Mucosa of rectum (tissue), 2 donors: ENCODE results near the gene PATE1.

ENCODE experiments used
- H3K27ac ChIP-seq, 2 donors: one replicate each; pipeline ENCODE4 v1.7.0; 2013; ENCODE audit warnings: inconsistent platforms in 2 of 2, low read depth in 2 of 2, low read length in 2 of 2
- H3K27me3 ChIP-seq, 2 donors: one replicate each; pipeline ENCODE4 v1.7.0; 2013; ENCODE audit warnings: low read length in 2 of 2; ENCODE audit not compliant: control insufficient read depth in 2 of 2, insufficient read depth in 2 of 2
- H3K36me3 ChIP-seq, 2 donors: one replicate each; pipeline ENCODE4 v1.7.0; 2013; ENCODE audit warnings: low read length in 2 of 2; ENCODE audit not compliant: control insufficient read depth in 2 of 2, insufficient read depth in 2 of 2
- H3K4me1 ChIP-seq, 2 donors: one replicate each; pipeline ENCODE4 v1.7.0; 2013; ENCODE audit warnings: low read length in 2 of 2, mild to moderate bottlenecking in 1 of 2; ENCODE audit not compliant: control insufficient read depth in 2 of 2, insufficient read depth in 2 of 2
- H3K4me3 ChIP-seq, 2 donors: one replicate each; pipeline ENCODE4 v1.7.0; 2013; ENCODE audit warnings: low read length in 2 of 2
- H3K9ac ChIP-seq, 2 donors: one replicate each; pipeline ENCODE4 v1.7.0; 2013; ENCODE audit warnings: low read length in 2 of 2, low read depth in 1 of 2, mild to moderate bottlenecking in 1 of 2
- H3K9me3 ChIP-seq, 2 donors: one replicate each; pipeline ENCODE4 v1.7.0; 2013; ENCODE audit warnings: low read length in 2 of 2; ENCODE audit not compliant: control insufficient read depth in 2 of 2
- donor health status: healthy.
- donor health status: Normal muscosa, but diverticular disease.

Gene PATE1

GRCh38 chr11:125756050-125756449 is 10.0 kb downstream of the PATE1 start:
- H3K36me3 ChIP-seq = no peaks in the 10 kb centered on the region
- H3K9ac ChIP-seq = no peak overlapping the region
- no peak overlapping the region for H3K27ac ChIP-seq
- no peaks in the 10 kb centered on the region for H3K4me1 ChIP-seq
- no peak overlapping the region for H3K4me3 ChIP-seq
- no peaks in the 10 kb centered on the region for H3K9me3 ChIP-seq
- H3K27me3 ChIP-seq = no peaks in the 10 kb centered on the region

GRCh38 chr11:125762445-125762844 is 16.4 kb downstream of the PATE1 start:
- no peaks in the 10 kb centered on the region for H3K4me1 ChIP-seq
- H3K9ac ChIP-seq = no peak overlapping the region
- H3K9me3 ChIP-seq = no peaks in the 10 kb centered on the region
- H3K27ac ChIP-seq = no peak overlapping the region
- no peaks in the 10 kb centered on the region for H3K27me3 ChIP-seq
- no peak overlapping the region for H3K4me3 ChIP-seq
- H3K36me3 ChIP-seq = no peaks in the 10 kb centered on the region

GRCh38 chr11:125763483-125763882 is 17.4 kb downstream of the PATE1 start:
- H3K4me1 ChIP-seq = no peaks in the 10 kb centered on the region
- H3K9me3 ChIP-seq = no peaks in the 10 kb centered on the region
- H3K36me3 ChIP-seq = no peaks in the 10 kb centered on the region
- no peak overlapping the region for H3K9ac ChIP-seq
- H3K27ac ChIP-seq = no peak overlapping the region
- H3K27me3 ChIP-seq = no peaks in the 10 kb centered on the region
- H3K4me3 ChIP-seq = no peak overlapping the region

DNA sequence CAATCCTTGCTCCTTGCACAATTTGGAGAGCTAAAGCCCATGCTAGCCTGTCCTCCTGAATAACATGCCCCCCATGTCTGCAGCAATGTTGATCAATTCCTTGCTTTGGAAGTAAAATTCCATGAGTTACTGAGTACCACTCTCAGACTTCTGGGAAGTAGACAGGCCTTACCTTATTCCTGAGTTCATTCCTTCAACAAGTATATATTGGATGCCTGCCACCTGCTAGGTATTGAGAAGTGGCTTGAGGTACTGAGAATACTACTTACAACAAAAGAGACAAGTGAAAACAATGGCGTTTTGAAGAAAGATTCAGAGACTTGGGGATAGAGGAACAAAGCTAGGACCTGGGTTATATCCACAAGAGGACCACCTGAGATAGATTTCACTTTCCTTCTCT is 20.2 kb downstream of the PATE1 start:
- no peaks in the 10 kb centered on the region for H3K36me3 ChIP-seq

DNA sequence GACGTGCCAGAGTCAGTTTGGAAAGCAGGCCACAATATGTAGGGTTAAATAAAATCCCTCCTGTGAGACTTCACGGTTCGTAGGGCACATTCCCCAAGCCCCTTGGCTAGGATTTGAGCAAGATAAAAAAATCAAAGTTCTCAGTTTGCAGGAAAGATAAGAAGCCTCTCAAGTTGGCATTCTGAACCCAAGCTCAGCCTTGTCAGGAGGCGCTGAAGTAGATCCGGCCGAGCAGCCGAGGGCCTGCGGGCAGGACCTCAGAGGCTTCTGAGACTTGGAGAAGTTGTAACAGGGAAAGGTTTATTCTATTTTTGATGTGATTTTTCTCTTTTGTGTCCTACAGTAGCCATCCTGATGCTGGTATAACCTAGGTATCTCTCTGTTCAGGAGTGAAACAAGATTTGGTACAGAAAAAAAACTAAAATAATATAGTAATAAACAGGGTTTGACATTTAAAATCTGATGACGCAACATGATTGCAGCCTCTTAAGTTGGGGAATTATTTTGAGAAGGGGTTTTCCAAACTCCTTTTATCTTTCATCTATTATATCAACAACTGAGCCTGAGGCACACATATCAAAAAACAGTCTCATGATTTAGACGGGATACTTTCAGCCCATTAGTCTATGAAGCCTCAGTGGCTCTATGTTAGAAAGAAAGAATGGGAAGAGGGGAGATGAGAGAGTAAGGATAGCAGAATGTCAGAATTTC is 22.4 kb downstream of the PATE1 start:
- no peaks in the 10 kb centered on the region for H3K27me3 ChIP-seq
- H3K4me1 ChIP-seq = no peaks in the 10 kb centered on the region
- no peak overlapping the region for H3K9ac ChIP-seq
- H3K4me3 ChIP-seq = no peak overlapping the region
- H3K27ac ChIP-seq = no peak overlapping the region
- H3K36me3 ChIP-seq = no peaks in the 10 kb centered on the region
- H3K9me3 ChIP-seq = no peaks in the 10 kb centered on the region

More for the DNA sequence above, 20.2 kb downstream of the PATE1 start:
- Histone ChIP-seq H3K9me3 (no peaks in the 10 kb centered on the region), H3K27me3 (no peaks in the 10 kb centered on the region), H3K4me1 (no peaks in the 10 kb centered on the region), H3K4me3 (no peak overlapping the region), H3K9ac (no peak overlapping the region), H3K27ac (no peak overlapping the region)

- H3K27ac ChIP-seq = no peak overlapping the region
- no peaks in the 10 kb centered on the region for H3K4me1 ChIP-seq
- H3K36me3 ChIP-seq = no peaks in the 10 kb centered on the region
- no peak overlapping the region for H3K4me3 ChIP-seq
- H3K9ac ChIP-seq = no peak overlapping the region
- H3K27me3 ChIP-seq = no peaks in the 10 kb centered on the region
- H3K9me3 ChIP-seq = no peaks in the 10 kb centered on the region
These were observed 24.5 kb downstream of the PATE1 start for GRCh38 chr11:125770583-125770982.

DNA sequence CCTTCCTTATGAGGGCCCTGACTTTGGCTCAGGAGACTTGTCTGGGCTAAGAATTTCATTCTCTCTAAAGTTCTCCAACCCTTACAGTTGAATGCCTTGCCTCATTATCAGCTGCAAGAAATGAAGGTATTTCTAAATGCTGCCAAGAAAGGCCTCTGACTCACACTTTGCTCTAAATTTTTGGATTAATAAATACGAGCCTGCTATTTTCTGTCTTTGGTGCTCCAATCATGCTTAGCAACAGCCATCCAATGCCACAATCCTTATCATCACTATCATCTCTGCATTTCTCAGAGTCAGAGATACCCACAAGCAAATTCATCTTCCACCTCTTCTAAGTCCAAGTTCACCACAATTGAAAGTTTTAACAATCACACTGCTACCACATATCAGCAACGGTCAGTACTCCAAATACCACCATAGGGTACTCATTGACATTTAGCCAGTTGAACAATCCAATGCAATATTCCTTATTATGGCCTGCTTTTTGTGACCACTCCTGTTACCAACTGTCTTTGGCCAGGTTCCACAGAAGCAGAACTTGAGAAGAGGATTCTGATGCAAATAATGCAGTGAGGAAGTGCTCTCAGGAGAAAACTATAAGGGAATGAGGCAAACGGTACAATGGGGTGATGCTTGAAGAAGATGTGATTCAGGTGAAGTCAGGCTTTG is 26.9 kb downstream of the PATE1 start:
- H3K9me3 ChIP-seq = no peaks in the 10 kb centered on the region
- H3K36me3 ChIP-seq = no peaks in the 10 kb centered on the region
- no peaks in the 10 kb centered on the region for H3K27me3 ChIP-seq
- no peak overlapping the region for H3K27ac ChIP-seq
- no peaks in the 10 kb centered on the region for H3K4me1 ChIP-seq
- H3K9ac ChIP-seq = no peak overlapping the region
- no peak overlapping the region for H3K4me3 ChIP-seq

DNA sequence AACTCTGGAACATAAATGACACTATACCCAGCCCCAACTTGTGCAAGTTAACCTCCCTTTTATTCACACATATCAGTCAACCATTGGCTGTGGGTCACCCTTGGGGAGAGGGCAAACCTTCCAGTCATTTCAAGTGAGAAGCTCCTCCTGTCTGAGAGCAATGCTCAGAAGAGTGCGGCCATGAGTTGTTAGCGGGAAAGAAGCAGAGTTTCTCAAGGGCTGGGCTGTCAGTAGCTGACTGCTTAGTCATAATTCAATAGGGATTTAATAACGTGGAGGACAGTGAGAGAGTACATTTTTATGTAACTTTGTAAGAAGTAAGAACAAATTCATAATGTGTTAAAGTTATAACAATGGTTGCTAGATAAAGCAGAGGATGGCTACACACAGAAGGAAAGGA is 27.4 kb downstream of the PATE1 start:
- no peaks in the 10 kb centered on the region for H3K9me3 ChIP-seq

GRCh38 chr11:125777309-125777708 is 31.2 kb downstream of the PATE1 start:
- Histone ChIP-seq H3K27me3 (no peaks in the 10 kb centered on the region), H3K36me3 (no peaks in the 10 kb centered on the region), H3K9ac (no peak overlapping the region), H3K9me3 (no peaks in the 10 kb centered on the region), H3K27ac (no peak overlapping the region), H3K4me1 (no peaks in the 10 kb centered on the region), H3K4me3 (no peak overlapping the region)

More for the DNA sequence above, 27.4 kb downstream of the PATE1 start:
- Histone ChIP-seq H3K9ac (no peak overlapping the region), H3K4me3 (no peak overlapping the region), H3K27ac (no peak overlapping the region), H3K27me3 (no peaks in the 10 kb centered on the region), H3K36me3 (no peaks in the 10 kb centered on the region), H3K4me1 (no peaks in the 10 kb centered on the region)

DNA sequence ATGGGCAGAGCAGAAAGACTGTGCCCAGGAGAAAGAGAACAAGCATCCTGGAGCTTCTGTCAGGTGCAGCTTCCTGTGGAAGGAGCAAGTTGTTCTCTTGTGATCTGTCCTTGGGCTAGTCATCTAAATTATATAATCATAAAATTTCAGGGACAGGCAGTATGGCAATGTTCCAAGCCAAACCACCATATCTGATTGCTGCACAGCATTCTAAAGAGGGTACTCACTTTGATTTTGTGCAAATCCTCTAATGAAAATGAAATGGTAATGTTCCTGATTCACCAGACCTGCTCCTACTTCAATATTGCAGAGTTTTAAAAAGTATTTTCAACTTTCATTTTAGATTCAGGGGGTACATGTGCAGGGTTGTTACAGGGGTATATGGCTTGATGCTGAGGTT is 32.6 kb downstream of the PATE1 start, which contains the start of gene PATE2:
TSS of gene PATE2 (minus strand) at position 101 of the 400 bp plus-strand sequence. CDS start at position 46, 55 bp downstream.
- H3K9me3 ChIP-seq = no peaks in the 10 kb centered on the region
- H3K4me3 ChIP-seq = no peak within 1 kb of the TSS
- no peak within 1 kb of the TSS for H3K9ac ChIP-seq
- no peak within 1 kb of the TSS for H3K27ac ChIP-seq
- no peaks in the 10 kb centered on the region for H3K27me3 ChIP-seq
- no peaks in the 10 kb centered on the region for H3K36me3 ChIP-seq
- no peaks in the 10 kb centered on the region for H3K4me1 ChIP-seq
